ENCODE data around the gene ASNS.

The ASNS gene

GRCh38 chr7:97842772-97843345 lies 29.3 kb downstream of the ASNS start:
- DNase-seq, result no peak

GRCh38 chr7:97842006-97842405 lies 30.2 kb downstream of the ASNS start:
- no peak for DNase-seq

GRCh38 chr7:97835296-97836138 lies 36.7 kb downstream of the ASNS start:
- peak; percentile 39 for DNase-seq

GRCh38 chr7:97819161-97819560 lies 53.0 kb downstream of the ASNS start:
- DNase-seq, result no peak

- peak; percentile 24 for DNase-seq
These were observed 54.0 kb downstream of the ASNS start for GRCh38 chr7:97818066-97818663.

Measured in NCI-H774 (cell line).